ENCODE results near the gene SLC1A3.

DNA sequence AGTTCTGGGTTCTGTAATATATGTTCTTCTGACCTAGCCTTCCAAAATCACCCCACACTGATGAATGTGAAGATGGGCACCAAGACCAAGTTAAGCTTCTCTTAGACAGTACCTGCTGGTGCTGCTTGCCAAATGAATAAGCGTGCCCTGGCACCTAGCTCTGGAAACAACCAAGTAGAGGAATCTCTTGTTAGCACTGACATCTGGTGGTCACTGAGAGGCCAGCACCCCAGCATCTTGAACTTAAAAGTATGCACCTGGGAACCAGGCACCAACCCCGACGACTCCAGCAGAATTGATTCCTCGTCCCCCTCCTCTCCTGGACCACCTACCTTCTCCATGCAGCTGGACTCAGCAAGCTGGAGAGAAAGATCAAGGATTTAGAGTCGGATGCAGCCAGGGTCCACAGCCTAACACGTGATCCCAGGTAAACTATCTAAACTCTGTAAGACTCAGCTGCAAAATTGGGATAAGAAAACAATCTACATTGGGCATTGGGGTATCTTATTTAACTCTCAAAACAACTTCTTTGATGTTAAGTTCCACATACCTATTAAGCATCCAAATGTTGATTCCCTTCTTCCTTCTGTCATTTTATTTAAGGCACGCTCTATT, 89.8 kb downstream of the SLC1A3 start:
- TF ChIP-seq, protein P1, sequence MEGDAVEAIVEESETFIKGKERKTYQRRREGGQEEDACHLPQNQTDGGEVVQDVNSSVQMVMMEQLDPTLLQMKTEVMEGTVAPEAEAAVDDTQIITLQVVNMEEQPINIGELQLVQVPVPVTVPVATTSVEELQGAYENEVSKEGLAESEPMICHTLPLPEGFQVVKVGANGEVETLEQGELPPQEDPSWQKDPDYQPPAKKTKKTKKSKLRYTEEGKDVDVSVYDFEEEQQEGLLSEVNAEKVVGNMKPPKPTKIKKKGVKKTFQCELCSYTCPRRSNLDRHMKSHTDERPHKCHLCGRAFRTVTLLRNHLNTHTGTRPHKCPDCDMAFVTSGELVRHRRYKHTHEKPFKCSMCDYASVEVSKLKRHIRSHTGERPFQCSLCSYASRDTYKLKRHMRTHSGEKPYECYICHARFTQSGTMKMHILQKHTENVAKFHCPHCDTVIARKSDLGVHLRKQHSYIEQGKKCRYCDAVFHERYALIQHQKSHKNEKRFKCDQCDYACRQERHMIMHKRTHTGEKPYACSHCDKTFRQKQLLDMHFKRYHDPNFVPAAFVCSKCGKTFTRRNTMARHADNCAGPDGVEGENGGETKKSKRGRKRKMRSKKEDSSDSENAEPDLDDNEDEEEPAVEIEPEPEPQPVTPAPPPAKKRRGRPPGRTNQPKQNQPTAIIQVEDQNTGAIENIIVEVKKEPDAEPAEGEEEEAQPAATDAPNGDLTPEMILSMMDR (conservative IDR thresholded peaks at IDR 0.05; ENCODE audit: low read length): peak; percentile 86
- TF ChIP-seq EZH2phosphoT487 (IDR thresholded peaks at IDR 0.05; ENCODE audit: borderline replicate concordance): no peak
